NCI-H774 (cell line): ENCODE measurements around the gene GNG8.
"Not testable (repeated sequence)": the region's sequence is repeated elsewhere in the genome, so short reads cannot be mapped to it uniquely, and the experiment has no call there.

Experiments
- DNase-seq: peaks from one replicate; lab custom pipeline; 2025; lab: John Stamatoyannopoulos, UW

Gene GNG8

DNA sequence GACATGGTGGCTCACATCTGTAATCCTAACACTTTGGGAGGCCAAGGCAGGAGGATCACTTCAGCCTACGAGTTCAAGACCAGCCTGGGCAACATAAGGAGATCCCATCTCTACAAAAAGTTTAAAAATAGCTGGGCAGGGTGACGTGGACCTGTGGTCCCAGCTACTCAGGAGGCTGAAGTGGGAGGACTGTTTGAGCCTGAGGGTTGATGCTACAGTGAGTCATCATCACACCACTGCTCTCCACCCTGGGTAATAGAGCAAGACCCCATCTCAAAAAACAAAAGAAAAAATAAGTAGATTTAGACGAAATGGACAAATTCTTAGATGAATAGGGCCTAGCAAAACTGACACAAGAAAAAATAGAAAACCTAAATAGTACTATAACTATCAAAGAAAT, 10.4 kb upstream of the GNG8 start:
- DNase-seq: no peak

DNA sequence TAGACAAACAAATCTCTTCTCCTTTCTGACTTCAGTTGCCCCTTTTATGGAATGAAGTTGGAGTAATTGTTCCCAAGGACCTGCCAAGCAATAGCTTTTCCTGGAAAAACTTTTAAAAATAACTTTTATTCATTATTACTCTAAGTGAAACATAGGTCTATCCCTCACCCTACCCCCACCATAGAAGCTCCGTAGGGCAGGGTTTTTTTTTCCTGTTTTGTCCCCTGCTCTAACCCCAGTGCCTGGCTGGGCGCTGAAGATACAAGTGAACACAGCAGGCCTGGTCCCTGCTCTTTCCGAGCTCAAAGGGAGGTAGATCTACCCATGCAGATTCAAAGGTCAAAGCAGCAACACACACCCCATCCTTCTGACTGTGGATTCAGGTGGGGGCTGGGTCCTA, 8.7 kb upstream of the GNG8 start:
- no peak for DNase-seq

DNA sequence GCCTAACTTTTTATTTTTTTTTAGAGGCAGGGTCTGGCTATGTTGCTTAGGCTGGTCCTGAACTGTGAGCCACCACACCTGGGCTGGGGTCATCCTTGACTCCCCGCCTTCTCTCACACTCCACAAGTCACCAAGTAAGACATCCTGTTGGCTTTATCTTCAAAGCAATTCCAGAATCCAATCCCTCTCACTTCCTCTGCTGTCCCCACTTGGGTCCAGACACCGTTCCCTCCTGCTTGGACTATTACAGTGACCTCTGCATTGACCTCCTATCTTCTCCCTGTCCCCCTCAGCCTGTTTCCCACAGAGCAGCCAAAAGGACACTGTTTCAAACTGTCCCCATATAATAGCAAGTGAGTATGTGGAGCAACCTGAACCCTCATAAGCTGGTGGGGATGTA, 4.7 kb upstream of the GNG8 start:
- no peak for DNase-seq

DNA sequence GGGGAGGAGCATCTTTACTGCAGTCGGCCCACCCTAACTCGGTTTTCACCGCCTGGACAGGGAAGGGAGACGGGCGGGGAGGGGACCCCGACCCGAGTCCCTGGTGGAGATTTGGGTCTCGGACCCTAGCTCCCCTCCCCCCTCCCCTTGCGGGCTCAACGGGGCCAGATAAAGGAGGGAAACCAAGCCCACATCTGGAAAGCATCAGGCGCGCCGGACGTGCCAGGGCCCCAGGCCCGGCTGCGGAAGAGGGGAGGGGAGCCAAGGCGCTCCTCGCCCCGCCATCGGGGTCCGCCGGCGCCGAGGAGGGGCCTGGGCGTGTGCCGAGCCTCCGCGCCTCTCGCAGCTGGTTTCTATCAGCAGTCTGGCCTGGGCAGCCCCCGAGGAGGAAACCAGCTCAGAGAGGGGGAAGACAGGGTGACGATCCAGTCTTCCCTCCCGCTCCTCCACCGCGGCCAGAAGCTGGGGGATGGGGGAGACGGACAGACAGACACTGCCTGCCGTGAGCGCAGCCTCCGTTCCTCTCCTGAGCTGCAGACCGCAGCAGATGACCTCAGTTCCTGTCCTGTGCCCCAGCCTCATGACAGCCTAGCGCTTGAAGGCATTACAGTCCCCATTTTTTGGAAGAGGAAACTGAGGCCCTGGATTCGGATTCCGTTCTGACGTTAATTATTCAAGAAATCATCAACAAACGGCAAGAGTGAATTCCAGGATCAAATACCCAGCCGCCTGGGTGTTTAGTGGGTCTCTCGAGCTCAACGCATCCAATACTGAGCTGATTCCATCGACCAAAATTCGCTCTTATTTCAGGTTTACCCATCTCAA, 3.6 kb upstream of the GNG8 start:
- DNase-seq: no peak

DNA sequence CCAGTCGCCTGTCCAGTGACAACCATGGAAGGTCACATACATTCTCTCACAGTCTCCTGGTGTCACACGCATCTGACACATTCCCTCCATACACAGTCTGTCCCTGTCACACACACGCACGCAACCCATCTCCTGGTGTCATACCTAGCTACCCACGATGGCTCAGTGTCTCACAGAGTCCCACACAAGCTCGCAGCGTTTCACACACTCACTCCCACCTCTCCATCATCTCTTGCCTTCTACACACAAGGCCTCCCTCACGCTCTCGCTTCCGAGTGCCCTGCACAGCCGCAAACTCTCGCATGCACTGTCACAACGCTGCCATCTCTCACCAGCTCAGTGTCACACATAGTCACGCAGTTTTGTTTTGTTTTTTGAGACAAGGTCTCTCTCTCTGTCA, 1.2 kb upstream of the GNG8 start:
- DNase-seq: no peak

DNA sequence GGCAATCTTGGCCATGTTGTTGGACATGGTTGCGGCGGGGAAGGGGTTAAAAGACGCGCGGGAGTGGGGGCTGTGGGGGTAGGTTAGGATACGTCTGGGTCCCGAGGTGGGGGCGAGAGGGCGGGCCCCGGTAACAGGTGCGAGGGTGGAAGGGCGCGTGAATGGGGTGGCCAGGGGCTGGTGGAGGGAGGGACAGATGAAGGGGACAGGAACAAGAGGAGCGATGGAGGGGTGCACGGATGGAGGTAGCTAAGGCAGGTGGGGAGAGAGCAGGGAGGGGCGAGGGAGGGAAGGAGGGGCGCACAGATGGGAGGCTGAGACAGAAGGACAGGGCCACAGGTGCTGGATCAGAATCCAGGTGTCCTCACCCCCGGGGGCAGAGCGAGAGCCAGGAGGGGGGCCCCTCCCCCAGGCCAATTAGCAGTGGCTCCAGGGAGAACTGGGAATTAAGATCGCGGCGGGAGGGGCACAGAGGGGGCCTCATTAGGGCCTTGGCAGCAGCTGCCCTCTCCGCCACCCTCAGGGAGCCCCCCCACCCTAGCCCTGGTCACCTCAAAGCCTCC, 1.3 kb downstream of the GNG8 start:
- DNase-seq: no peak

DNA sequence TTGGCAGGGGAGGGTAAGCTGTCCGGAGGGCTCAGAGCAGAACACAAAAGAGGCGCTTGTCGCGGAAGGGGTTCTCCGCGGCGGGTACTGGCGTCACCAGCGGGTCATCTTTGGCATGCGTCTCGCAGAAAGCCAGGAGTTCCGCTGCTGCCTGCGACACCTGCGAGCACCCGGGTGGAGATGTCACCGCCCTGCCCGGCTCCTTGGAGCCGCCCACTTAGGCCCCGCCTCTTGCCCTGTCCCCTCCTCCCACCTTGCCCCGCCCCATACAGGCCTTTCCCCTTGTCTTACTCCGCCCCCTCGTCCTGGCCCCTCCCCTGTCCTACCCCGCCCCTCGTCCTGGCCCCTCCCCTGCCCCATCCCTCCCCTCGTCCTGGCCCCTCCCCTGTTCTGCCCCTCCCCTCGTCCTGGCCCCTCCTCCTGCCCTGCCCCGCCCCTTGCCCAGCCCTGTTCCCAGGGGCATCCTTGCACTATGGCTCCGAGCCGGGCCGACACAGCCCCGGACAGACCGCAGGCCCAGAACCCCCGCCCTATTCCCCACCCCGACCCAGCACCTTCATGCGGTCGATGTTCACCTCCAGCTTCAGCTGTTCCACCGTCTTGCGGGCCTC, 1.9 kb downstream of the GNG8 start:
- peak; percentile 21 for DNase-seq

DNA sequence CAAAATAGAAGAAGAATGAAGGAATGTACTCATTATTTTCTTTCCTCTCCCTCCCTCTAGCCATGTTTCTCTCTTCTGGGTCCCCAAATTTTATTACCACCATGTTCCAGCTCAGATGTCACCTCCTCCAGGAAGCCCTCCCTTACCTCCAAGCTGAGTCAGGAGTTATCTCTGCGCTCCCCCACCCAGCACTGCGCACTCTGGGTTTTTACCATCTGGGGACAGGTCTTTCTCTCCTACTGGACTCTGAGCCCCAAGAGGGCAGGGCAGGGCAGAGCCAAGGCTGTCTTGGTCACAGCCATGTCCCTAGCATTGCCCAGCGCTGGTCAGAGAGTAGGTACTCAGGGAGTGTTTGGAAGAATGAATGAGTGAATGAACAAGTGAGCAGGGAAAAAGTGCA, 2.9 kb downstream of the GNG8 start:
- DNase-seq: no peak

DNA sequence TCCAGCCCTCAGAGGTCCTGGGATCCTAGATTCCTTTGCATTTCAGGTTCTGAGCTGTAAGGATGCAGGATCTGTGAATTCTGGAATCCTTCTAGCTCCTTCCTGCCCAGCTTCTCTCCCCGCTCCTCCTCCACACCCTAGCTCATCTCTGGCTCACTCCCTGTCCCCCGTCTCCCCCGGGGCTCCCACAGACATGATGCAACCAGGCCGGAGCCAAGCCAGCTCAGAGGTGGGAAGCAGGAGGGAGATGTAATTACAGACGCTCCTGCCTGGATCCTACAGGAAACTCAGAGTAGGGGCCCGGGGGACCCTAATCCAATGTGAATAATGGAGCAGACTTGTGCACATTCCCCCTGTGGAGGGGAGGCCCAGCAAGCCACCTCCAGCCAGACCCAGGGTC, 4.5 kb downstream of the GNG8 start:
- no peak for DNase-seq

DNA sequence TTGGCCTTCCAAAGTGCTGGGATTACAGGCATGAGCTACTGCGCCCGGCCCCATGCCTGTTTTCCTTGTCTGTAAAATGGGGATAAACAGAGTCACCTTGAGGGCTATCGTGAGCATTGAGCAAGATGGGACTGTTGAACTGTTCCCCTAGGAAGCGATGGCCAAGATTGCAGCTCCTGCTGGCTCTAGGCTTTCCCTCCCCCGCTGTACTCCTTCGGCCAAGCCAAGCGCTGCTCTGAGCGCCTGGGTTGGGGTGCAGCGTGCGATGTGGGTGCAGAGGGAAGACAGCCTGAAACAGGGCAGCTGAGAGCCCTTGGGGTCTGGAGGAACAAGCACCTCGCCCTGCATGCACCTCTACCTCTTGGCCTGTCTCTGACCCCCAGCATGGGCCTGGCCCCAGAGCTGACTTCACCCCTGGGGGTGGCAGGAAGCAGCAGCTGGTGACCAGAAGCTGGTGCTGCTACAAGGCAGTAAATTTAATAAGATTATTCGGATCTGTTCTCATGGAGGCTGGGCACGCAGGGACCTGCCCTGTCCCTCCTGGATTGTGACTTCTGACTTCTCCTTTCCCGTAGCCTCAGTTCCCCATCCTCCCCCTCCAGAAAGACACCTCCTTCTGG, 5.3 kb downstream of the GNG8 start:
- DNase-seq: no peak

DNA sequence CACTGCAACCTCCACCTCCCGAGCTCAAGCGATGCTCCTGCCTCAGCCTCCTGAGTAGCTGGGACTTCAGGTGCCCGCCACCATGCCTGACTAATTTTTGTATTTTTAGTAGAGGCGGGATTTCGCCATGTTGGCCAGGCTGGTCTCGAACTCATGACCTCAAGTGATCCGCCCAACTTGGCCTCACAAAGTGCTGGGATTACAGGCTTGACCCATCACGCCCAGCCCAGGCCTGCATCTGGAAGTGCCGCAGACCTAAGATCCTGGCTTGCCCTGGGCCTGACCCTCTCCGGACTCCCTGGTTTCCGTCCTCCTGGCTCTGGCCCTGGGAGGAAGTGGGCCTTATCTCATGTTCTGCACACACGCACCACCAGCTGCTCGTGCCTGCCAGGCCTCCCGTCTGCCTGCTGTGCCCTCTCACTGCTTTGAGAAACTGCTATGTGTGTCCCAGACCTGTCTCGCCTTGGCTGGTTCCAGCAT, 6.4 kb downstream of the GNG8 start:
- no peak for DNase-seq

DNA sequence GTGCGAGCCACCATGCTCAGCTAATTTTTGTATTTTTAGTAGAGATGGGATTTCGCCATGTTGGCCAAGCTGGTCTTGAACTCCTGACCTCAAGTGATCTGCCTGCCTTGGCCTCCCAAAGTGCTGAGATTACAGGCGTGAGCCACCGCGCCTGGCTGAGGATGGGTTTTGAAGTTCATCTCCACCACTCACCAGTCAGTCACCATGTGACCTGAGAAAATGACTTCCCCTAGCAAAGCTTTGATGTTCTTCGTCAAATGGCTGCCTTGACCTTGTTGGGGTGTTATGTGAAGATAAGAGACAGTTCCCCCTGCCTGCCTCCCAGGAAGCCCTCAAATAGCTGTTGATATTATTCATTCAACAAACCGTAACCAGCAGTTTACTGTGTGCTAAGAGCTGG, 7.0 kb downstream of the GNG8 start:
- DNase-seq: not testable (repeated sequence)

DNA sequence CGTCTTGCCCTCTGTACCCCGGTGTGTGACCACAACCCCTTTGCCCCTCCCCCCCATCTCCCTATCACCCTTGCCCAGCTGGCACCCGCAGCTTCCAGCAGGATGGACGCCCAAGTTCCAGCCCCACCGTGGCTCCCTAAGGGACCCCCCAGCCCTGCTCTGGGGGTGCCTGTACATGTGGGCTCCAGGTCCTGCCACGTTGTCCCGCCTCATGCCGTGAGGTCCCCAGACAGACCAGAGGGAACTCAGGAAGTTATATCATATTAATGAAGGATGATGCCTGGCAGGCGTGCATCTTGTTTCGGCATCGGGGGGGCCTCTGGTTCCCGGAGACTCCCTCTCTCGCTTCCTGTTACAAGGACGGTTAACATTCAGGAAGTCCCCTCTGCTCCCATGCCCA, 9.6 kb downstream of the GNG8 start:
- no peak for DNase-seq

DNA sequence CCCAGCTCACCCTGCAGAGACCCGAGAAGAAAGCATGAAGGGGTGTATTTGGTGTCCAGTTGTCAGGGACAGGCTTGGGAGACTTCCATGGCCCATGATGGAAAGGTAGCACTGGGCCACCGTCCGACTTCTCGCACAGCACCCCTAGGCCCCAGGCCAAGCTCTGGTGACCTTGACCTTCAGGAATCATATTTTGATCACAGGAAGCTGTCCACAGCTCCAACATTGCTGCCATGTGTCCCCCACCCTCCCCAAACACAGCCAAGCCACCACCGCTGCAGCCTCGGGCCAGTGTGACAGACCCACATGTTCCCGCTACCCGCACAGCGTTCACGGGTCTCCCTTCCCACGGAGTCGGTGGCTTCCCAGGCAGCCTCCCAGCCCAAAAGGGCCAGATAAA, 10.3 kb downstream of the GNG8 start:
- DNase-seq: no peak

DNA sequence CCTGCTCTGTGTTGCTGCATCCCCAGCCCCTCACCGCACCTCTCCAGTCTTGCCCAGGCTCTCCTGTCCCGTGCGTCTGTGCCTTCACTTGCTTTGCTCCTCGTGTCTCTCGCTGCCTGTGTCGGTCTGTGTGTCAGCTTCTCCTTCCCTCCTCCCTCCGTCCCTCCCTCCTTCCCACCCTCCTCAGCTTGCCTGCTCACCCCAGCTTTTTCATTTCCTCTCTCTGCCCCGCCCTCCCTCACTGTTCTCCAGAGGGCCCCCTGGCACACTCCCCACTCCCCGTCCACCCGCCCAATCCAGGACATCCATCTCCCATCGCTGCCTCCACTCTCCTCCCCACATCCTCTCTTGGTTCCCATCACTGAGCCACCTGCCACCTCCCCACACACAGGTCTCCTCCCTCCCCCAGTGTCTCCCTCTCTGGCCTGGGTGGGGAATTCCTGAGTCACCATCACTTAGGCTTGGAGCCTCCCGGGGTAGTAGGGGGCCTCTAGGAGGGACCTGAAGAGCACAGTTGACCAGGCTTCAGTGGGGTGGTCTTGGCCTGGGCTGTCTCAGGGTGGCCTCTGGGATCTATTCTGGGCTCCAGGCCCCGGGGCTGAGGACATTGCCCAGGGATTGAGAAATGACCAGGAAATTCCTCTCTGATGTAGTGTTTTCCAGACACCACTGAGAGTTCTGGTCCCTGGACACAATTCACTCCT, 10.9 kb downstream of the GNG8 start, which contains the start of gene PTGIR:
PTGIR (minus strand) TSS at position 132 of the 704 bp plus-strand sequence. CDS start 864 bp downstream, outside the sequence.
- DNase-seq: no peak

DNA sequence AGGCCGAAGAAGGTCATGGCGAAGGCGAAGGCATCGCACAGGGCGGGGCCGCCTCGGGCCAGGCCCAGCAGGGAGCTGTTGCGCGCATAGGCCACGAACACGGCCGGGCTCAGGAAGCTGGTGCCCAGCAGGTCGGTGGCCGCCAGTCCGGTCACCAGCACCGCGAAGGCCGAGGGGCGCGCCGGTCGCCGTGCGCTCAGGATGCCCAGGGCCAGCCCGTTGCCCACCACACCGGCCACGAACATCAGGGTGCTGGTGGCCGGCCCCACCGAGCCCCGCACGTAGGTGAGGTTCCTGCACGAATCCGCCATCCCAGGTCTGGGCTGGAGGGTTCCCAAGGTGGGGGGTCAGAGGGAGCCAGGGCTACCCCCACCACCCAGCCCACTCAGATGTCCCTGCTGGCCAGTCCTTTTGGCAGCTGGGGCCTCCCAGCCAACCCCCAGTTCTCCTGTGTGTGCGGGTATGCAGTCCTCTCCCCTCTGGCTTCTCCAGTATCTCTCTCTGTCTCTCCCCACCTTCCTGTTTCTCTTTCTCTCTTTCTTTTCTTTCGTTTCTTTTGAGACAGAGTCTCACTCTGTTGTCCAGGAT, 12.0 kb downstream of the GNG8 start:
- DNase-seq: no peak

DNA sequence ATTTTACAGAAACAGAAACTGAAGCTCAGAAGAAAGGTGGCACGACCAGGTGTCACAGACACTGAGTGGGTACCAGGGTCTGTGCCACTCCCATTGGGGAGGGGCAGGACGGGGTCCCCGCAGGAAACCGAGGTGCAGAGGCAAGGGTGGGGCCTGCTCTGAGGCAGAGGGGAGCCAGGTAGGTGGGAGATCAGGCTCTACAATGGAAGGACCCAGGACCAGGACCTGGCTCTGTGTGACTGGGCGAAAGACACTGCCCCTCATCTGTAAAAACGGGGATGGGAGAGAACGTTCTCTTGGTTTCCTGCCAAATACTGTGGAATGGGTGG, 13.9 kb downstream of the GNG8 start:
- DNase-seq: no peak

DNA sequence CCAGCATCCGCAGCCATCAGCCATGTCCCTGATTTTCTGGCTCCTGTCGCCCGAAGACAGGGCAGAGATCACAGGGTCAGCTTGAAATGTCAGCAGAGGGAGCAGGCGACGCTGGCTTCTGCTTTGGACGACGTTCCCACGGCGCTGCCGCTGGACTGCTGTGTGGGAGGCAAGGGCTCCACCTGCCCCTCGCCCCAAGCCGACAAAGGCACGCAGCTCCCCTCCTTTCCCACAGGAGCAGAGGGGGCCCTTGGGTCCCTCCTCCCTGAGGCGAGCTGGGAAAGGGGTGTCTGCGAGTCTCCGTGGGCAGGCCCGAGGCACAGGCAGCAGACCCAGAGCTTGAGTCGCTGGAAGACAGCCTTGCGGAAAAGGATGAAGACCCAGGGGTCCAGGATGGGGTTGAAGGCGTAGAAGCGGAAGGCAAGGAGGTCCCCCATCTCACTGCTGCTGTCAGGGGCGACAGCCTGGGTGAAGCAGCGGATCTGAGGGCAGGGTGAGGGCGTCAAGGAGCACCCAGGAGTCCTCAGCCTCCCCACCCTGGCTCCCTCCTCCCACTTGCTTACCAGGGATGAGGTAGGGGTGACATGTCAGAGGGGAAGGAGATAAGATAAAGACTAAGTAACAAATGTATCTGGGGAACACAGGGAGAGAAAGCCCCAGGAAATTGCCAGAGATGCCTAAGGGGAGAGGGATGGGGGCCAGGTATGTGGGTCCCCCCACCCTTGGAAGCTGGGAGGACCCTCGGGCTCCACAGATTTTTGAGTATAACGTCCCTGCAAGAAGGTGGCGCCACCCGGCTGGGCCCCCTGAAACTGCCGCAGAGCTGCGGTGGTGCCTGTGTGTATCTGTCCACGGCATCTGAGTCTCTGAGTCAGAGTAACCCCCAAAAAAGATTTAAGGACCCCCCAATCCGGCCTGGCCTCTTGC, 14.5 kb downstream of the GNG8 start:
- no peak for DNase-seq

DNA sequence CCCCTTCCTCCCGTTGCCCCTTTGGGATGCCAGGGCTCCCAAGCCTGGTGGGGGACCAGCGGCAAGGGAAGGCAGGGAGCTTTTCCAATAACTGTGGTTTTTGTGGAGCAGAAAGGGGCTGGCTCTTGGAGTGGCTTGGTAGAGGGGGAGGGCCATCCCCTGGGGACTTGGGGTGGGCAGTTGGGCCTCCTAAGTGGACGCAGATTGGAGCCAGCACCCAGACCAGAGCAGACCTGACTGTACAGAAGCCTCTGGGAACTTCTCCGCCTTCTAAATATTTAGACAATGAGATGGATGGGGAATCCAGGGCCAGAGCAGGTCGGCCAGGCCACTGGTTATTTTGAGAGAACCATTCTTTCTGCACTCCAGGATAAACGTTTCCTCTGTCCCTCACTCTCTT, 15.3 kb downstream of the GNG8 start:
- DNase-seq: no peak

DNA sequence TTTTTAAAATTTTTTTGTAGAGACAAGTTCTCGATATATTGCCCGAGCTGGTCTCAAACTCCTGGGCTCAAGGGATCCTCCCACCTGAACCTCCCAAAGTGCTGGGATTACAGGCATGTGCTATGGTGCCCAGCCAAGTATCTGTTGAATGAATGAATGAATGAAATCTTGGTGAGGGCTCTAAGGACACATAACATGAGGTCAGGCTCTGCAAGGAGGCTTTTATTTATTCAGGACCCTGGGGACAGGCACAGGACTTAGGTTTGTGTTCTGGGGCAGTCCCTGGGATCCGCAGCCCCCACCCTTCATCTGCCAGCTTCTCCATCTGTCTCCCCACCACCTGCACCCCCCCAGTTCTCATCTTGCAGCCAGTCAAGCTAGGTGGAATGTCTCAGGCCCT, 15.7 kb downstream of the GNG8 start:
- DNase-seq: no peak

DNA sequence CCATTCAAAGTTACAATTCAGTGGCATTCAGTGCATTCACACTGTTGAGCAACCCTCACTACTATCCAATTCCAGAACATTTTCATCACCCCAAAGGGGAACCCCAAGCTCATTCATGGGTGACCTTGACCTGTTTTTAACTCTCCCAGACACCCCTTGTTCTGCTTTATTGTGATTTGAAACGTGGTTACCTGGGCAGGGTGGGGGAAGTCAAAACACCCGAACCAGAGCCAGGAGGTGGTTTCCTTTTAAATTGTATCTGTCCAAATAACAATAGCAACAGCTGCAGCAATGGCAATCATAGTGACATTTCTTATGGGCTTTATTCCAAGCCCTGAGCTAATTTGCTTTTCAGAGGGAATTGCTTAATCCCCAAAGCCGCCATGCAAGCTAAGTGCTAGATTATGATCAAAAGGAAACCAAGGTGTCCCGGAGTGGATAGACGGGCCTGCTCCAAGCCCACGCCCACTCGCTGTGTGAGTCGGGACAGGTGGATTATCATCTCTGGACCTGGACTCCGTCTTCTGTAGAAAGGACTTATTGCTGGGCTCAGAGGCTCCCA, 17.3 kb downstream of the GNG8 start:
- DNase-seq: peak; percentile 41
